ENCODE results near the gene YIPF3.
A peak's percentile ranks its signal among the peaks of the same experiment; 100 is the strongest.

The YIPF3 gene

DNA sequence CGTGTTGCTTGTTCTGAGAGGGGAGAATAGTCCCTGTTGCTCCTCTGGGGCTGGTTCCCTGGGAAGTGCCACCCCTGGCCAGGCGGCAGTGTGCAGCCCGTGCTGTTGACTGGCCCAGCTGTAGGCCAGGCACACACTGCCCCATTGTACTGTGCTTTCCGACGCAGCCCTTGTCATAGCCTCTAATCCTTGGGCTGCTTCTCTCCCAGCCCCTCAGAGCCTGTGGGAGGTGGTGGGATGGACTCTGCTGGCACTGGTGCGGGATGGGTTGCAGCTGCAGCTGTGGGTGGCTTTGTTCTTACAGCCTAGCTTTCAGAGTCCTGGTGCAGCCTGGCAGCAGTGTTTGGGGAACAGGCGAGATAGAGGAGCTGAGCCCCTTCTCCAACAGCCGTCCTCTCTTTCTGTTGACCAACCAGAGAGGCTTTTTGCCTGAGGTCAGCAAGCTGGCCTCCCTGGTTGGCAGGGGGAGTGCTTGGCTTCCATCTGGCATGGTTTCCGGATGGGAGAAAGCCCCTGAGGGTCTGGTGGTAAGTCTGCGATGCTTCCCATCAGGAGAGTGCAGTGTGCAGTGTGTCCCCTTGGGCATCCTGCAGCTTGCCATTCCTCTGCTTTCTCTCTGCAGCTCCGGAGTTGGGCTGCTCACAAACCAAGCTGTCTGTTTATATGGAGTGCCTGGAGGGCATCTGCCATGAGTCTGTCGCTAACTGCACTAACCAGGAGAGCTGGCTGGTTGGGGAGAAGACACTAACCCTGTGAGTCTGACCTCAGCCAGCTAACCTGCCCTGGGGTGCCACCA lies 27.3 kb downstream of the YIPF3 start:
- TF ChIP-seq, protein P1, sequence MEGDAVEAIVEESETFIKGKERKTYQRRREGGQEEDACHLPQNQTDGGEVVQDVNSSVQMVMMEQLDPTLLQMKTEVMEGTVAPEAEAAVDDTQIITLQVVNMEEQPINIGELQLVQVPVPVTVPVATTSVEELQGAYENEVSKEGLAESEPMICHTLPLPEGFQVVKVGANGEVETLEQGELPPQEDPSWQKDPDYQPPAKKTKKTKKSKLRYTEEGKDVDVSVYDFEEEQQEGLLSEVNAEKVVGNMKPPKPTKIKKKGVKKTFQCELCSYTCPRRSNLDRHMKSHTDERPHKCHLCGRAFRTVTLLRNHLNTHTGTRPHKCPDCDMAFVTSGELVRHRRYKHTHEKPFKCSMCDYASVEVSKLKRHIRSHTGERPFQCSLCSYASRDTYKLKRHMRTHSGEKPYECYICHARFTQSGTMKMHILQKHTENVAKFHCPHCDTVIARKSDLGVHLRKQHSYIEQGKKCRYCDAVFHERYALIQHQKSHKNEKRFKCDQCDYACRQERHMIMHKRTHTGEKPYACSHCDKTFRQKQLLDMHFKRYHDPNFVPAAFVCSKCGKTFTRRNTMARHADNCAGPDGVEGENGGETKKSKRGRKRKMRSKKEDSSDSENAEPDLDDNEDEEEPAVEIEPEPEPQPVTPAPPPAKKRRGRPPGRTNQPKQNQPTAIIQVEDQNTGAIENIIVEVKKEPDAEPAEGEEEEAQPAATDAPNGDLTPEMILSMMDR (IDR thresholded peaks at IDR 0.05): no peak
- Histone ChIP-seq H3K4me1 (ENCODE audit: control insufficient read depth in 1 of 2, insufficient read depth in 1 of 2, low read depth in 1 of 2, low read length in 1 of 2) (no peaks in the 10 kb centered on the region), H3K36me3 (peaks cover 15% of the 10 kb centered on the region), H3K27ac (no peak overlapping the region), H3K27me3 (no peaks in the 10 kb centered on the region), H3K4me3 (ENCODE audit: low read depth in 1 of 2, low read length in 1 of 2) (no peak overlapping the region), H3K9me3 (no peaks in the 10 kb centered on the region)

DNA sequence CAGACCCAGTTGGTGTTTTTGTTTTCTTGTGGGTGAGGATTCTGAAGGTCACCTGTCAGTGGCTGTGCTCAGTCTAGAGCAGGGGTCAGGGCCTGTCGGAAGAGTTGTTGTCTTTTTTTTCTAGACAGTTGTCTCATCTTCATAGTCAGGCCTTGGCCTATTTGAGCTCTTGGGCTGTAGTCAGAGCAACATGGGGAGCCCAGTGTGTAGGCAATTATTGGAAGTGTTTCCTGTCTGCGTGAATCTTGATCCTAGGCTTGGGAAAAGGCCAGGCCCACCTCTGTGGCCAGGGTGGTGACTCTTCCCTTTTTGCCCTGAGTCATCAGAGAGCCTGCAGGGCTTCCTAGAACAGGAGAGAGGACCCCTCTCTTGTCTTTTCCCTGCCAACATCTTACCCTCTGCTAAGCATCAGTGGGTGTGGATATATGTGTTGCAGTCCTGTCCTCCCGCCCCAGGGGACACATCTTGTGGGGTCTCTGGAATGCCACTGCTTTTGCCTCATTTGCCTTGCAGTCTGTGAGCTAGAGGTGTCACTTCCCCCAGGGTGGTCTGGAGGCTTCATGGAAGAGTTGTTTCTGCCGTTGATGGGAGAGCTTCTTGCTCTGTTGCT lies 28.0 kb downstream of the YIPF3 start:
- H3K4me1 ChIP-seq (ENCODE audit: control insufficient read depth in 1 of 2, insufficient read depth in 1 of 2, low read depth in 1 of 2, low read length in 1 of 2): no peaks in the 10 kb centered on the region
- no peak overlapping the region for H3K4me3 ChIP-seq (ENCODE audit: low read depth in 1 of 2, low read length in 1 of 2)
- H3K36me3 ChIP-seq: peaks cover 11% of the 10 kb centered on the region
- H3K27me3 ChIP-seq: no peaks in the 10 kb centered on the region
- TF ChIP-seq, protein P1 (IDR thresholded peaks at IDR 0.05): no peak
- no peaks in the 10 kb centered on the region for H3K9me3 ChIP-seq
- no peak overlapping the region for H3K27ac ChIP-seq

DNA sequence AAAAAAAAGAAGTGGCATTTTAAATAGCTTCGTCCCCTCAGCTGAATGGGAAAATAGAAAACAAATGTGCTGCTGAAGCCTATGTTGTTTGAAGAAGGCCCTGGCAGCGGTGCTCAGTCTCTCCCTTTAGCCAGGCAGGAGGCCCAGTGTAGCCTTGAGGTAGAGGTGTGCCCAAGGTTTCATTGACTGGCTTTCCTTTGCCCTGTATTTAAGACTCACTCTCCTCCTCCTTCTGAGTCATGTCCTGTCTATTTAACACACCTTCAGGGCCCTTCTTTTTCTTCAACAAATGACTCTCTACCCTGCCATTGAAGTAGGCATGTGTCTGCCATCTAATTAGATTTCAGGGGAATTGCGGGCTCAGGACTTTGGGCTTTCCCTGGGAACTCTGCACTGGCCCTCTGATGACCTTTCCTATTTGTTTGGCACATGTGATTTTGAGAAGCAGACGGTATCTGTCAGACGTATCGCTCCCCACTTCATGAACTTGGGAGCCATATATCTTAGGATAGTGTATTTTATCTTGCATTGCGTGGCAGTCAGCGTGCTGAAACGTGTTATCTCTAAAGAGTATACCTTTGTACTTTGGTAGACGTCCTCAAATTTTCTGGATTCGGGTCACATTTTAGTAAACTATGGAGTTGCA lies 35.0 kb downstream of the YIPF3 start:
- H3K27me3 ChIP-seq: no peaks in the 10 kb centered on the region
- no peaks in the 10 kb centered on the region for H3K36me3 ChIP-seq
- H3K4me1 ChIP-seq (ENCODE audit: control insufficient read depth in 1 of 2, insufficient read depth in 1 of 2, low read depth in 1 of 2, low read length in 1 of 2): peaks cover 9 to 15% of the 10 kb centered on the region in 2 experiments
- no peaks in the 10 kb centered on the region for H3K9me3 ChIP-seq
- H3K4me3 ChIP-seq (ENCODE audit: low read depth in 1 of 2, low read length in 1 of 2): no peak overlapping the region
- no peak overlapping the region for H3K27ac ChIP-seq
- TF ChIP-seq, protein P1 (IDR thresholded peaks at IDR 0.05): no peak

DNA sequence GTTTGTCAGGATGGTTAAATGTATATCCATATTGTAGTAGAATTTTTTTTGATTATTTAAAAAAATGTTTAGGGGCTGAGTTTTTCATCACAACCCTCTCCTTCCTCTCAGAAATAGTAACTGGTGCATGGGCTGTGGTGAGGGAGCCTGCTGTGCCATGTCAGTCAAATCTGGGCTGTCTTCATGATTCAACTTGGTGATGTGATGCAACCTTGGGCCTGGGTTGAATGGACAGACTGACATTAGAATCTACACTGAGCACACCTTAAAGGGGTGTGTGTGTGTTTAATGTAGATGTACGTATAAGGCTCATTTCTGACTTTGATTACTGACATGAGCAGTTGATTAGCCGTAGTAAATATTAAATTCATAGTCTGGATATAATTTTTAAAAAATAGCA lies 35.7 kb downstream of the YIPF3 start:
- Histone ChIP-seq H3K9me3 (no peaks in the 10 kb centered on the region), H3K27me3 (no peaks in the 10 kb centered on the region), H3K4me1 (ENCODE audit: control insufficient read depth in 1 of 2, insufficient read depth in 1 of 2, low read depth in 1 of 2, low read length in 1 of 2) (peaks cover 10 to 15% of the 10 kb centered on the region in 2 experiments), H3K27ac (no peak overlapping the region), H3K4me3 (ENCODE audit: low read depth in 1 of 2, low read length in 1 of 2) (no peak overlapping the region), H3K36me3 (no peaks in the 10 kb centered on the region)
- TF ChIP-seq, protein P1 (IDR thresholded peaks at IDR 0.05): no peak

DNA sequence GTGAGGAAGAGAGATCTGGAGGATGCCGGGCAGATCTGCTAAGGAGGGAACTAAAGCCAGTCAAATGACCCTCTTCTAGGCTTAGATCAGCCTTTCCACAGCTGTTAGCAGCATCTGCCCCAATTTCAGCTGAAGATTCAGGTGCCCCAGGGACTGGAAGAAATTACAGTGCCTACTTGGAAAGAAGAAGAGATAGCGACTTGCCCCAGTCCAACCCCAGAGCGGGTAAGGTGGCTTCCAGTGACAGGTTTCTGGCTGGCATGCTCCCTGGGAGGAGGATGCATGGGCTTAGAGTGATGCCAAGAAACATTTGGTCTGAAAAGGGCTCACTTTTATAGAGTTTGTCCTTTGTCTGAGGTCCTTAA lies 38.7 kb downstream of the YIPF3 start:
- Histone ChIP-seq H3K4me3 (ENCODE audit: low read depth in 1 of 2, low read length in 1 of 2) (peak overlapping the region; percentile 64 to 79), H3K27ac (peak overlapping the region; percentile 67), H3K4me1 (ENCODE audit: control insufficient read depth in 1 of 2, insufficient read depth in 1 of 2, low read depth in 1 of 2, low read length in 1 of 2) (peaks cover 10 to 15% of the 10 kb centered on the region in 2 experiments), H3K27me3 (no peaks in the 10 kb centered on the region), H3K36me3 (no peaks in the 10 kb centered on the region), H3K9me3 (no peaks in the 10 kb centered on the region)
- TF ChIP-seq, protein P1 (IDR thresholded peaks at IDR 0.05): no peak

Measured in neutrophil (primary cell).